Natural killer cell (primary cell): ENCODE measurements around the gene PKIG. TPM values are rescaled to one million over a fixed set of nuclear protein-coding genes. Genes with fewer than 3 reads are reported as not detected.
A peak's percentile ranks its signal among the peaks of the same experiment; 100 is the strongest.

Experiments used
- ATAC-seq, 3 donors: fragments of 150-1000 bp in 2 of 3; fragments of 200-7000 bp in 1 of 3; cut with Tn5 transposase; 1 replicate in 1 of 3; 2 replicates in 2 of 3; pipeline ENCODE4 v1.10.0; 2021; ENCODE audit warnings: mild to moderate bottlenecking in 2 of 3, moderate library complexity in 2 of 3
- DNase-seq, 2 donors: peaks; one replicate each; pipeline versions ENCODE4 v3.0.0 to v3.0.0-alpha.2; 2013 to 2021; ENCODE audit warnings: mixed read lengths in 1 of 2
- H3K27ac ChIP-seq: one replicate; pipeline ENCODE4 v1.5.1; 2013; ENCODE audit warnings: mild to moderate bottlenecking, low read length
- H3K27me3 ChIP-seq: one replicate; pipeline ENCODE4 v1.6.1; 2013; ENCODE audit warnings: low read length; ENCODE audit not compliant: control insufficient read depth, insufficient read depth
- H3K36me3 ChIP-seq: one replicate; pipeline ENCODE4 v1.6.1; 2013; ENCODE audit warnings: low read length; ENCODE audit not compliant: control insufficient read depth, insufficient read depth
- H3K4me1 ChIP-seq: one replicate; pipeline ENCODE4 v1.6.1; 2013; ENCODE audit warnings: low read length; ENCODE audit not compliant: control insufficient read depth, insufficient read depth
- H3K4me3 ChIP-seq: one replicate; pipeline ENCODE4 v1.5.1; 2013; ENCODE audit warnings: low read length
- H3K9me3 ChIP-seq: one replicate; pipeline ENCODE4 v1.6.1; 2013; ENCODE audit warnings: low read length; ENCODE audit not compliant: control insufficient read depth, insufficient read depth
- H3K27ac Mint-ChIP-seq, 2 donors: one replicate each; pipeline ENCODE4 v1.8.0; 2022; ENCODE audit warnings: mild to moderate bottlenecking in 2 of 2, mixed read lengths in 2 of 2, moderate library complexity in 1 of 2
- H3K27me3 Mint-ChIP-seq, 2 donors: one replicate each; pipeline ENCODE4 v1.8.0; 2022; ENCODE audit warnings: low read depth in 2 of 2, mixed read lengths in 2 of 2
- H3K36me3 Mint-ChIP-seq: one replicate; pipeline ENCODE4 v1.8.0; 2022; ENCODE audit warnings: mixed read lengths
- H3K4me1 Mint-ChIP-seq, 2 donors: one replicate each; pipeline ENCODE4 v1.8.0; 2022; ENCODE audit warnings: mixed read lengths in 2 of 2
- H3K4me3 Mint-ChIP-seq: one replicate; pipeline ENCODE4 v1.8.0; 2022; ENCODE audit warnings: mild to moderate bottlenecking, moderate library complexity, mixed read lengths
- H3K9me3 Mint-ChIP-seq, 2 donors: one replicate each; pipeline ENCODE4 v1.8.0; 2022; ENCODE audit warnings: mixed read lengths in 2 of 2
- WGBS: methylation state at CpG from one replicate; pipeline ENCODE4 v1.1.7; 2013; ENCODE audit warnings: missing lambda C conversion rate; ENCODE audit not compliant: insufficient coverage; 5-methylcytosine and 5-hydroxymethylcytosine counted together
- intact Hi-C: fragments of 100-400 bp; cut with micrococcal nuclease; formaldehyde crosslinking; loops from one replicate; pipeline ENCODE4 v1.14.2; 2022
- total RNA-seq, 4 donors: library from RNA; stranded (reverse); fragments of 120-200 nt in 1 of 4; gene quantifications; one replicate each; pipeline versions ENCODE4 v1.2.3 to v1.2.4, GENCODE V29; 2013 to 2022
- TF ChIP-seq, protein P1 (sequence below): fragments of 200-600 bp; IDR thresholded peaks from one replicate; pipeline ENCODE4 v1.8.0; 2022; ENCODE audit warnings: antibody characterized with exemption

Gene PKIG
- total RNA-seq, 3 donors from 2014 or later (not counting 1 experiment from before 2014, with no cell fraction given): 0.82 to 1.5 (median 1.5) TPM

DNA sequence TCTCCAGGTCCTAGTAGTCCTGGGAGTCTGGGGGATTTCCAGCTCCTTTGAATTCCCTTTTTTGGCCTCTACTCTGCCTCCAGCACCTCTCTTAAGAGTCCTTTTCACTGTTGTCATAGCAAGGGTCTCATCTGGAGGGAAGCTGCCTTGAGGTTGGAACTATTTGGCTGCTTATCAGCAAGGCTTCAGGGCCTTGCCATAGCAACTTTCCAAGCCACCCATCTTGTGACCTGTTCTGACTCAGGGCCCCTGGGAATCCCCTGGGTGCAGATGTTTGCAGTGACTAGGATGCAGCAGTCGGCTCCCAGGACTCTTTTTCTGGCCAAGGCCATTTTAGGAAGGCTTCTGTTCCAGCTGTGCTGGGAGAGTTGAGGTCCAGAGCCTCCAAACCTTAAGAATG, 12.4 kb downstream of the PKIG start:
- Mint-ChIP-seq H3K4me1 (peaks cover 12 to 16% of the 10 kb centered on the region in 2 donors), H3K27ac (no peak overlapping the region), H3K27me3 (no peaks in the 10 kb centered on the region), H3K9me3 (no peaks in the 10 kb centered on the region), H3K36me3 (no peaks in the 10 kb centered on the region), H3K4me3 (no peak overlapping the region)
- H3K27ac ChIP-seq: peak overlapping the region; percentile 20
- TF ChIP-seq, protein P1, sequence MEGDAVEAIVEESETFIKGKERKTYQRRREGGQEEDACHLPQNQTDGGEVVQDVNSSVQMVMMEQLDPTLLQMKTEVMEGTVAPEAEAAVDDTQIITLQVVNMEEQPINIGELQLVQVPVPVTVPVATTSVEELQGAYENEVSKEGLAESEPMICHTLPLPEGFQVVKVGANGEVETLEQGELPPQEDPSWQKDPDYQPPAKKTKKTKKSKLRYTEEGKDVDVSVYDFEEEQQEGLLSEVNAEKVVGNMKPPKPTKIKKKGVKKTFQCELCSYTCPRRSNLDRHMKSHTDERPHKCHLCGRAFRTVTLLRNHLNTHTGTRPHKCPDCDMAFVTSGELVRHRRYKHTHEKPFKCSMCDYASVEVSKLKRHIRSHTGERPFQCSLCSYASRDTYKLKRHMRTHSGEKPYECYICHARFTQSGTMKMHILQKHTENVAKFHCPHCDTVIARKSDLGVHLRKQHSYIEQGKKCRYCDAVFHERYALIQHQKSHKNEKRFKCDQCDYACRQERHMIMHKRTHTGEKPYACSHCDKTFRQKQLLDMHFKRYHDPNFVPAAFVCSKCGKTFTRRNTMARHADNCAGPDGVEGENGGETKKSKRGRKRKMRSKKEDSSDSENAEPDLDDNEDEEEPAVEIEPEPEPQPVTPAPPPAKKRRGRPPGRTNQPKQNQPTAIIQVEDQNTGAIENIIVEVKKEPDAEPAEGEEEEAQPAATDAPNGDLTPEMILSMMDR: no peak
- H3K4me3 ChIP-seq: no peak overlapping the region
- H3K4me1 ChIP-seq: peaks cover 29% of the 10 kb centered on the region
- H3K36me3 ChIP-seq: no peaks in the 10 kb centered on the region
- H3K9me3 ChIP-seq: no peaks in the 10 kb centered on the region
- ATAC-seq: no peak
- DNase-seq: no peak
- H3K27me3 ChIP-seq: no peaks in the 10 kb centered on the region
- intact Hi-C loops: loop anchor here (5.0 kb wide), 1 partner anchor 72 kb away; the partner anchor contains the start of gene SERINC3
- WGBS: 65% methylated on average over 1 of the region's 1 CpG

DNA sequence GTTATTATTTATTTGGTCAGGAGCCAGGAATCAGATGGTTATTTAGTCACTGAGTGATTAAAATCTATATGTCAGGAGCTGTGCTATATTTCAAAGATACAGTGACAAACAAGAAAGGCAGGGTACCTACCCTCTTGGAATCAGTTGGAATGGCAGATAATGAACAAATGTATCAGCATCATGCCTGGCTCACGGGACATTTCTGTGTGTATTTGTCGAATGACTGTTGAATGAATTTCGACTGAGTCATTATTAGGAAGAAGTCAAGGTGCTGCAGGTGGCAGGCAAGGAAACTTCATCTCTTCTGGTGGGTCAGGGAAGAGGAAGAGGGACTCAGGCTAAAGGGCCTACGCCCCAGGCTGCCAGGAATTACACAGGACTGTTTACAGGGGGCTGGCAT, 13.6 kb downstream of the PKIG start:
- Mint-ChIP-seq H3K4me1 (peaks cover 12 to 23% of the 10 kb centered on the region in 2 donors), H3K36me3 (no peaks in the 10 kb centered on the region), H3K27me3 (no peaks in the 10 kb centered on the region), H3K9me3 (no peaks in the 10 kb centered on the region), H3K27ac (no peak overlapping the region), H3K4me3 (no peak overlapping the region)
- H3K9me3 ChIP-seq: no peaks in the 10 kb centered on the region
- DNase-seq (no peak), ATAC-seq (no peak)
- H3K27me3 ChIP-seq: no peaks in the 10 kb centered on the region
- TF ChIP-seq, protein P1: no peak
- peaks cover 32% of the 10 kb centered on the region for H3K4me1 ChIP-seq
- WGBS: 88% methylated on average over 4 of the region's 4 CpGs
- no peak overlapping the region for H3K27ac ChIP-seq
- intact Hi-C loops: loop anchor here (5.0 kb wide), 1 partner anchor 74 kb away; the partner anchor contains the start of gene SERINC3
- H3K36me3 ChIP-seq: no peaks in the 10 kb centered on the region
- H3K4me3 ChIP-seq: no peak overlapping the region

DNA sequence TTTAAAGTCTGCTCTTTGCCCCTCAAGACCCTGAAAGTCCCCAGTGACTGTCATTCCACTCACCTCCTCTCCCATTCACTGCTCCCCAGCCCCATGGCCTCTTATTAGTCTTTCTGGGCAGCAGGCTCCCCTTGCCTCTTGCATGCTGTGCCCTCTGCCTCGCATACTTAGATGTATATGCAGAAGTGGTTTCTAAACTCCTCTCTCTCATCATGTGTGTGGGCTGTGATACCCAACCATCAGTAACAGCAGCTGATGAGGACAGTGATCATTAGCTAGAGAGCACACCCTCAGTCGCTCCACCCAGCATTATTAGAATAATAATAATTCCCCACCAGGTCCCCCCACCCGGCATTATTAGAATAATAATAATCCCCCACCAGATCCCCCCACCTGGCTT, 14.5 kb downstream of the PKIG start:
- H3K9me3 ChIP-seq: no peaks in the 10 kb centered on the region
- no peak overlapping the region for H3K27ac ChIP-seq
- intact Hi-C loops: loop anchor here (5.0 kb wide), 1 partner anchor 75 kb away; the partner anchor contains the start of gene SERINC3
- Mint-ChIP-seq H3K4me1 (peaks cover 12 to 23% of the 10 kb centered on the region in 2 donors), H3K27me3 (no peaks in the 10 kb centered on the region), H3K36me3 (no peaks in the 10 kb centered on the region), H3K27ac (peak overlapping the region in 1 of 2 donors; percentile 5), H3K4me3 (no peak overlapping the region), H3K9me3 (no peaks in the 10 kb centered on the region)
- no peak for ATAC-seq
- DNase-seq: no peak
- no peaks in the 10 kb centered on the region for H3K27me3 ChIP-seq
- no peak overlapping the region for H3K4me3 ChIP-seq
- WGBS: 59% methylated on average over 2 of the region's 3 CpGs
- H3K36me3 ChIP-seq: no peaks in the 10 kb centered on the region
- H3K4me1 ChIP-seq: peaks cover 30% of the 10 kb centered on the region
- TF ChIP-seq, protein P1: no peak

DNA sequence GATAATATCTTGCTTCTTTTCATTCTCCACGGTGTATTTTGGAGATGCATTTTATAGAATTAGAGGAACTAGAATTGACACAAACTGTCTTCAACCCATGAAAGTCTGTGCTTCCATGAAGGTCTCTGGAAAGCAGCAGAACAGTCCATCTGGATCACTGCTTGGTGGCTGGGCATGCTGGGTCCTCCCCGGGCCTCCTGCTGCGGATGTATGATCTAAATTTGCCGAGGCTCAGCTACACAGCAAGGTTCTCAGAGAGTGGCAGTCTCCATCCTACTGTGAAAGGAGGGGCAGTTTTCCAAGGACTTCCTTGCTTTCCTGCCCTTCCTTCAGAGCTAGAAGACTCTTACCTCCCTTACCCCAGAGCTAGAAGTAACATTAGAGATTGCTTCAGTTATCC, 15.1 kb downstream of the PKIG start:
- H3K27me3 ChIP-seq: no peaks in the 10 kb centered on the region
- ATAC-seq: no peak
- 93% methylated on average over 4 of the region's 4 CpGs for WGBS
- intact Hi-C loops: loop anchor here (5.0 kb wide), 1 partner anchor 75 kb away; the partner anchor contains the start of gene SERINC3
- peak overlapping the region; percentile 46 for H3K27ac ChIP-seq
- no peak for DNase-seq
- Mint-ChIP-seq H3K36me3 (no peaks in the 10 kb centered on the region), H3K4me3 (no peak overlapping the region), H3K27me3 (no peaks in the 10 kb centered on the region), H3K9me3 (no peaks in the 10 kb centered on the region), H3K4me1 (peaks cover 12 to 23% of the 10 kb centered on the region in 2 donors), H3K27ac (peak overlapping the region in 1 of 2 donors; percentile 82)
- no peaks in the 10 kb centered on the region for H3K36me3 ChIP-seq
- H3K4me3 ChIP-seq: no peak overlapping the region
- TF ChIP-seq, protein P1: no peak
- peaks cover 29% of the 10 kb centered on the region for H3K4me1 ChIP-seq
- H3K9me3 ChIP-seq: no peaks in the 10 kb centered on the region
